HCT116 (cell line): ENCODE measurements around the gene DCAF4. TPM values are rescaled to one million over a fixed set of nuclear protein-coding genes. Genes with fewer than 3 reads are reported as not detected.

Experiments
- ATAC-seq: fragments of 200-7000 bp; cut with Tn5 transposase; 2 replicates; pipeline ENCODE4 v1.9.1; 2020; ENCODE audit warnings: mild to moderate bottlenecking, moderate library complexity
- BruUV-seq: library from RNA; stranded (reverse); fragments of 400-500 nt; replicated peaks from 2 replicates; lab custom pipeline; 2021; lab: Mats Ljungman, UMichigan
- CTCF ChIA-PET: fragments of 300-600 bp; sonication (Branson Sonifier 250); formaldehyde crosslinking; loops from one replicate; lab custom pipeline; 2021; ENCODE audit warnings: antibody characterized with exemption; lab: Charles Lee
- POLR2A ChIA-PET: fragments of 300-600, 350-600 bp; sonication (Branson Sonifier 250); formaldehyde crosslinking; loops from one replicate; lab custom pipeline; 2021; ENCODE audit warnings: antibody characterized with exemption; lab: Charles Lee
- RAD21 ChIA-PET, 2 experiments: fragments of 300-600 bp; sonication (Branson Sonifier 250); formaldehyde crosslinking; loops; one replicate each; lab custom pipeline; 2023; ENCODE audit warnings: low total read pairs in 2 of 2; ENCODE audit not compliant: uncharacterized antibody in 2 of 2, unreplicated experiment in 2 of 2, low non-redundant PET in 1 of 2; lab: Charles Lee
- DNase-seq: peaks from one replicate; pipeline ENCODE4 v3.0.0-alpha.2; 2010; ENCODE audit warnings: low read depth, low spot score
- H2AFZ ChIP-seq: fragments of 200-600 bp; shearing (Covaris generic), sonication (generic); 2 replicates; pipeline ENCODE4 v1.6.1; 2017; ENCODE audit warnings: low read depth, mixed run types, mixed read lengths, antibody characterized with exemption, low read length; ENCODE audit not compliant: poor library complexity, severe bottlenecking
- H3K27ac ChIP-seq: 2 replicates; pipeline ENCODE4 v1.5.1; 2012; ENCODE audit warnings: low read depth, low read length
- H3K27me3 ChIP-seq: fragments of 200-600 bp; sonication (generic); 2 replicates; pipeline ENCODE4 v1.6.1; 2016; ENCODE audit warnings: mixed run types, low read length, mixed read lengths; ENCODE audit not compliant: insufficient read depth
- H3K36me3 ChIP-seq, 2 experiments: fragments of 200-500 bp in 1 of 2; fragments of 200-600 bp in 1 of 2; sonication (Bioruptor generic) in 1 of 2; sonication (generic) in 1 of 2; 2 replicates each; pipeline versions ENCODE4 v1.5.1 to v1.6.1; 2014 to 2016; ENCODE audit warnings: low read length in 2 of 2, inconsistent platforms in 1 of 2, mixed read lengths in 1 of 2, mixed run types in 1 of 2; ENCODE audit not compliant: insufficient read depth in 2 of 2, control insufficient read depth in 1 of 2
- H3K4me1 ChIP-seq, 2 experiments: fragments of 200-600 bp in 1 of 2; sonication (generic) in 1 of 2; 2 replicates each; pipeline versions ENCODE4 v1.5.1 to v1.6.1; 2012 to 2017; ENCODE audit warnings: low read length in 2 of 2, inconsistent platforms in 1 of 2, mild to moderate bottlenecking in 1 of 2, mixed read lengths in 1 of 2, mixed run types in 1 of 2, moderate library complexity in 1 of 2; ENCODE audit not compliant: insufficient read depth in 2 of 2, control insufficient read depth in 1 of 2
- H3K4me2 ChIP-seq: fragments of 200-600 bp; sonication (generic); 2 replicates; pipeline ENCODE4 v1.6.1; 2017; ENCODE audit warnings: mixed run types, low read length, mixed read lengths
- H3K4me3 ChIP-seq, 2 experiments: fragments of 200-600 bp in 1 of 2; sonication (generic) in 1 of 2; replicated peaks in 1 of 2; 2 replicates each; pipeline ENCODE4 v1.5.1; 2011 to 2016; ENCODE audit warnings: low read length in 2 of 2, control low read depth in 1 of 2, low read depth in 1 of 2, mild to moderate bottlenecking in 1 of 2, mixed read lengths in 1 of 2, mixed run types in 1 of 2
- H3K79me2 ChIP-seq: fragments of 200-600 bp; sonication (generic); 2 replicates; pipeline ENCODE4 v1.6.1; 2017; ENCODE audit warnings: mild to moderate bottlenecking, mixed run types, low read length, moderate library complexity, mixed read lengths; ENCODE audit not compliant: insufficient read depth
- H3K9ac ChIP-seq: fragments of 200-600 bp; sonication (generic); 2 replicates; pipeline ENCODE4 v1.6.1; 2016; ENCODE audit warnings: low read length, mixed read lengths
- H3K9me2 ChIP-seq: fragments of 200-600 bp; sonication (generic), shearing (Covaris generic); 2 replicates; pipeline ENCODE4 v1.6.1; 2017; ENCODE audit warnings: mixed run types, mild to moderate bottlenecking, moderate library complexity; ENCODE audit not compliant: insufficient read depth
- H3K9me3 ChIP-seq, 2 experiments: fragments of 200-500 bp in 1 of 2; fragments of 200-600 bp in 1 of 2; sonication (Bioruptor generic) in 1 of 2; sonication (generic) in 1 of 2; 2 replicates each; pipeline ENCODE4 v1.6.1; 2014 to 2017; ENCODE audit warnings: low read length in 2 of 2, mixed read lengths in 2 of 2, inconsistent platforms in 1 of 2, low read depth in 1 of 2, mild to moderate bottlenecking in 1 of 2, mixed run types in 1 of 2, moderate library complexity in 1 of 2; ENCODE audit not compliant: control insufficient read depth in 1 of 2, insufficient read depth in 1 of 2
- H4K20me1 ChIP-seq: fragments of 200-600 bp; sonication (generic), shearing (Covaris generic); 2 replicates; pipeline ENCODE4 v1.6.1; 2017; ENCODE audit warnings: mixed run types, mild to moderate bottlenecking, moderate library complexity; ENCODE audit not compliant: insufficient read depth
- CBX3 ChIP-seq: IDR thresholded peaks from 2 replicates; pipeline ENCODE4 v1.6.1; 2012; ENCODE audit warnings: low read depth
- EGR1 ChIP-seq: IDR thresholded peaks from 2 replicates; pipeline ENCODE4 v1.6.1; 2012; ENCODE audit warnings: low read depth
- ELF1 ChIP-seq: IDR thresholded peaks from 2 replicates; pipeline ENCODE4 v1.6.1; 2012; ENCODE audit warnings: low read depth, borderline replicate concordance
- EZH2 ChIP-seq: fragments of 200-600 bp; sonication (generic); IDR thresholded peaks from 2 replicates; pipeline ENCODE4 v1.6.1; 2017; ENCODE audit warnings: antibody characterized with exemption, mixed run types
- EZH2phosphoT487 ChIP-seq: fragments of 200-600 bp; IDR thresholded peaks from 2 replicates; pipeline ENCODE4 v1.6.1; 2018; ENCODE audit warnings: antibody characterized with exemption, borderline replicate concordance
- FOSL1 ChIP-seq: IDR thresholded peaks from 2 replicates; pipeline ENCODE4 v1.6.1; 2012; ENCODE audit warnings: low read depth
- JUND ChIP-seq: IDR thresholded peaks from 2 replicates; pipeline ENCODE4 v1.6.1; 2012
- MAX ChIP-seq: IDR thresholded peaks from 2 replicates; pipeline ENCODE4 v1.6.1; 2012
- POLR2AphosphoS5 ChIP-seq: IDR thresholded peaks from 2 replicates; pipeline ENCODE4 v1.6.1; 2011; ENCODE audit warnings: mild to moderate bottlenecking, low read depth, low read length, moderate library complexity
- RAD21 ChIP-seq: IDR thresholded peaks from 2 replicates; pipeline ENCODE4 v1.6.1; 2012; ENCODE audit warnings: low read depth, mild to moderate bottlenecking
- SIN3A ChIP-seq: IDR thresholded peaks from 2 replicates; pipeline ENCODE4 v1.6.1; 2012; ENCODE audit warnings: low read depth
- SP1 ChIP-seq: IDR thresholded peaks from 2 replicates; pipeline ENCODE4 v1.6.1; 2012; ENCODE audit warnings: low read depth
- SRF ChIP-seq: IDR thresholded peaks from 2 replicates; pipeline ENCODE4 v1.6.1; 2012; ENCODE audit warnings: low read depth
- YY1 ChIP-seq: IDR thresholded peaks from 2 replicates; pipeline ENCODE4 v1.6.1; 2011; ENCODE audit warnings: low read length, low read depth, moderate library complexity, mild to moderate bottlenecking; ENCODE audit not compliant: insufficient replicate concordance; ENCODE audit errors: extremely low read depth
- ZFX ChIP-seq: fragments of 450-650 bp; IDR thresholded peaks from 2 replicates; pipeline ENCODE4 v1.6.1; 2017
- ZNF274 ChIP-seq: fragments of 200-500 bp; sonication (Bioruptor generic); IDR thresholded peaks from 2 replicates; pipeline ENCODE4 v1.6.1; 2014; ENCODE audit warnings: mild to moderate bottlenecking, low read depth, low read length, inconsistent platforms
- intact Hi-C: fragments of 100-400 bp; cut with micrococcal nuclease; formaldehyde crosslinking; loops from 2 replicates; pipeline ENCODE4 v1.10.0; 2022
- total RNA-seq: library from RNA; stranded (reverse); gene quantifications from one replicate; pipeline ENCODE4 v1.2.1, GENCODE V29; 2021; ENCODE audit not compliant: unreplicated experiment
- TF ChIP-seq, protein P1 (sequence below), 3 experiments: fragments of 200-600 bp in 1 of 3; sonication (generic) in 1 of 3; IDR thresholded peaks in 2 of 3; conservative IDR thresholded peaks in 1 of 3; 2 replicates each; pipeline ENCODE4 v1.5.1; 2012 to 2017; ENCODE audit warnings: low read depth in 2 of 3, low read length in 2 of 3, antibody characterized with exemption in 1 of 3, borderline replicate concordance in 1 of 3, control low read depth in 1 of 3, mild to moderate bottlenecking in 1 of 3, mixed read lengths in 1 of 3, mixed run types in 1 of 3, moderate library complexity in 1 of 3; ENCODE audit not compliant: insufficient read depth in 1 of 3

The DCAF4 gene
- total RNA-seq, 1 experiment from 2014 or later: 19.3 TPM

- TF ChIP-seq MAX: no peak
- no peak for TF ChIP-seq EZH2phosphoT487
- TF ChIP-seq SP1: no peak
- TF ChIP-seq SRF: no peak
- TF ChIP-seq ZNF274: no peak
- no peak for TF ChIP-seq JUND
- no peak for TF ChIP-seq SIN3A
- TF ChIP-seq FOSL1: no peak
- no peak for TF ChIP-seq CBX3
- no peak for TF ChIP-seq EGR1
- no peak for TF ChIP-seq POLR2AphosphoS5
- TF ChIP-seq, protein P1, sequence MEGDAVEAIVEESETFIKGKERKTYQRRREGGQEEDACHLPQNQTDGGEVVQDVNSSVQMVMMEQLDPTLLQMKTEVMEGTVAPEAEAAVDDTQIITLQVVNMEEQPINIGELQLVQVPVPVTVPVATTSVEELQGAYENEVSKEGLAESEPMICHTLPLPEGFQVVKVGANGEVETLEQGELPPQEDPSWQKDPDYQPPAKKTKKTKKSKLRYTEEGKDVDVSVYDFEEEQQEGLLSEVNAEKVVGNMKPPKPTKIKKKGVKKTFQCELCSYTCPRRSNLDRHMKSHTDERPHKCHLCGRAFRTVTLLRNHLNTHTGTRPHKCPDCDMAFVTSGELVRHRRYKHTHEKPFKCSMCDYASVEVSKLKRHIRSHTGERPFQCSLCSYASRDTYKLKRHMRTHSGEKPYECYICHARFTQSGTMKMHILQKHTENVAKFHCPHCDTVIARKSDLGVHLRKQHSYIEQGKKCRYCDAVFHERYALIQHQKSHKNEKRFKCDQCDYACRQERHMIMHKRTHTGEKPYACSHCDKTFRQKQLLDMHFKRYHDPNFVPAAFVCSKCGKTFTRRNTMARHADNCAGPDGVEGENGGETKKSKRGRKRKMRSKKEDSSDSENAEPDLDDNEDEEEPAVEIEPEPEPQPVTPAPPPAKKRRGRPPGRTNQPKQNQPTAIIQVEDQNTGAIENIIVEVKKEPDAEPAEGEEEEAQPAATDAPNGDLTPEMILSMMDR (IDR thresholded peaks at IDR 0.05 in 2 of 3, conservative IDR thresholded peaks at IDR 0.05 in 1 of 3; ENCODE audit: borderline replicate concordance in 1 of 3, insufficient read depth in 1 of 3, low read depth in 2 of 3, low read length in 2 of 3): no peak
- no peak for TF ChIP-seq ZFX
- TF ChIP-seq ELF1: no peak
- TF ChIP-seq YY1: no peak
- no peak for TF ChIP-seq EZH2
- no peak for TF ChIP-seq RAD21
- H3K4me3 ChIP-seq: no peak overlapping the region
- H3K9me2 ChIP-seq: no peaks in the 10 kb centered on the region
- no peak overlapping the region for H3K4me2 ChIP-seq
- H3K4me1 ChIP-seq: peaks cover 5 to 23% of the 10 kb centered on the region in 2 experiments; a peak in 3 of 4 replicates
- H3K79me2 ChIP-seq: no peaks in the 10 kb centered on the region
- no peaks in the 10 kb centered on the region for H4K20me1 ChIP-seq
- H3K9me3 ChIP-seq: no peaks in the 10 kb centered on the region
- no TSS peak for BruUV-seq
- H3K27me3 ChIP-seq: no peaks in the 10 kb centered on the region
- ATAC-seq (no peak), DNase-seq (no peak)
- H2AFZ ChIP-seq: no peak overlapping the region
- ChIA-PET RAD21 (no interaction called here), POLR2A (no interaction called here), CTCF (no interaction called here)
- no peak overlapping the region for H3K27ac ChIP-seq
- intact Hi-C loops: no loop called here
- no peak overlapping the region for H3K9ac ChIP-seq
- no peaks in the 10 kb centered on the region for H3K36me3 ChIP-seq
Observed at GRCh38 chr14:72968316-72968715, 42.1 kb downstream of the DCAF4 start.
